T-cell (primary cell): Measurements from ENCODE around the gene PCDHGA3. TPM values are rescaled to one million over a fixed set of nuclear protein-coding genes. Genes with fewer than 3 reads are reported as not detected.

Experiments used
- ATAC-seq, 4 experiments: fragments of 200-7000 bp in 3 of 4; fragments of 150-1000 bp in 1 of 4; cut with Tn5 transposase; replicated peaks in 1 of 4; 1 replicate in 3 of 4; 2 replicates in 1 of 4; pipeline ENCODE4 v1.10.0; 2021; ENCODE audit warnings: moderate library complexity in 3 of 4, mild to moderate bottlenecking in 2 of 4, moderate number of reproducible peaks in 1 of 4
- CTCF ChIA-PET, 2 donors: fragments of 300-600 bp; sonication (Branson Sonifier 250); formaldehyde crosslinking; loops; one replicate each; lab custom pipeline; 2022; ENCODE audit warnings: antibody characterized with exemption in 2 of 2; lab: Charles Lee
- POLR2A ChIA-PET, 2 donors: fragments of 300-600 bp; sonication (Branson Sonifier 250); formaldehyde crosslinking; loops; one replicate each; lab custom pipeline; 2022; ENCODE audit warnings: antibody characterized with exemption in 2 of 2; lab: Charles Lee
- DNase-seq, 35 experiments: peaks; one replicate each; pipeline versions ENCODE4 v3.0.0 to v3.0.0-alpha.2; 2013 to 2023
- H3K27ac ChIP-seq: one replicate; pipeline ENCODE4 v1.5.1; 2013; ENCODE audit warnings: low read length
- H3K27me3 ChIP-seq, 2 experiments: replicated peaks in 1 of 2; 1 replicate in 1 of 2; 2 replicates in 1 of 2; pipeline versions ENCODE4 v1.6.1 to v1.7.0; 2013; ENCODE audit warnings: low read length in 1 of 2, mixed read lengths in 1 of 2; ENCODE audit not compliant: control insufficient read depth in 2 of 2, insufficient read depth in 2 of 2; ENCODE audit errors: extremely low read depth in 1 of 2
- H3K36me3 ChIP-seq, 2 donors: 1 replicate in 1 of 2; 2 replicates in 1 of 2; pipeline versions ENCODE4 v1.6.1 to v1.7.0; 2013; ENCODE audit warnings: low read length in 1 of 2; ENCODE audit not compliant: control insufficient read depth in 2 of 2, insufficient read depth in 1 of 2; ENCODE audit errors: extremely low read depth in 1 of 2
- H3K4me1 ChIP-seq, 2 experiments: 1 replicate in 1 of 2; 2 replicates in 1 of 2; pipeline versions ENCODE4 v1.6.1 to v1.7.0; 2013; ENCODE audit warnings: low read length in 2 of 2, mixed read lengths in 1 of 2; ENCODE audit not compliant: insufficient read depth in 2 of 2, control insufficient read depth in 1 of 2; ENCODE audit errors: extremely low read depth in 1 of 2
- H3K4me3 ChIP-seq, 2 donors: 1 replicate in 1 of 2; 2 replicates in 1 of 2; pipeline versions ENCODE4 v1.5.1 to v1.7.0; 2013; ENCODE audit warnings: mild to moderate bottlenecking in 2 of 2, low read length in 1 of 2, moderate library complexity in 1 of 2; ENCODE audit not compliant: control insufficient read depth in 1 of 2; ENCODE audit errors: extremely low read depth in 1 of 2
- H3K9me3 ChIP-seq: 2 replicates; pipeline ENCODE4 v1.7.0; 2013
- H3K27ac Mint-ChIP-seq, 2 donors: one replicate each; pipeline ENCODE4 v1.8.0; 2020 to 2021; ENCODE audit warnings: mild to moderate bottlenecking in 2 of 2, mixed read lengths in 2 of 2
- H3K27me3 Mint-ChIP-seq, 2 donors: one replicate each; pipeline ENCODE4 v1.8.0; 2021 to 2022; ENCODE audit warnings: mixed read lengths in 2 of 2
- H3K36me3 Mint-ChIP-seq: one replicate; pipeline ENCODE4 v1.8.0; 2021; ENCODE audit warnings: mixed read lengths
- H3K4me1 Mint-ChIP-seq, 3 donors: one replicate each; pipeline ENCODE4 v1.8.0; 2020 to 2022; ENCODE audit warnings: mixed read lengths in 3 of 3, mild to moderate bottlenecking in 1 of 3
- H3K4me3 Mint-ChIP-seq, 3 donors: one replicate each; pipeline ENCODE4 v1.8.0; 2020 to 2022; ENCODE audit warnings: mild to moderate bottlenecking in 3 of 3, mixed read lengths in 3 of 3, moderate library complexity in 3 of 3
- H3K9me3 Mint-ChIP-seq, 3 donors: one replicate each; pipeline ENCODE4 v1.8.0; 2020 to 2022; ENCODE audit warnings: mixed read lengths in 3 of 3
- whole genome bisulfite sequencing: methylation state at CpG from one replicate; pipeline ENCODE4 v1.1.5; 2013; ENCODE audit warnings: missing lambda C conversion rate; ENCODE audit not compliant: insufficient coverage; 5-methylcytosine and 5-hydroxymethylcytosine counted together
- total RNA-seq, 35 experiments: library from RNA in 6 of 35; stranded (reverse) in 6 of 35; fragments of 120-200 nt in 1 of 35; gene quantifications; one replicate each; pipeline versions ENCODE4 v1.2.1 to v1.2.4 and lab custom pipeline; 2013 to 2026

The PCDHGA3 gene
- total RNA-seq, 5 donors from 2014 or later (not counting 1 experiment from before 2014, with no cell fraction given): 0.09 to 0.20 TPM; not detected in 3

GRCh38 chr5:141319202-141319601 is 24.4 kb upstream of the PCDHGA3 start:
- H3K36me3 ChIP-seq: peaks cover 4 to 11% of the 10 kb centered on the region in 2 donors
- H3K27me3 ChIP-seq: no peaks in the 10 kb centered on the region
- ATAC-seq (no peak), DNase-seq (no peak)
- ChIA-PET POLR2A (interaction anchor here in 1 of 2 donors (1.3 kb wide), 1 partner anchor 193 kb away, joined by 4 read pairs; no protein-coding TSS in a partner anchor), CTCF (interaction anchor here (0.5 to 4.8 kb wide), 11 partner anchors 11 to 570 kb away, joined by 3 to 53 read pairs (median 9); partner anchors contain the start of gene PCDHGA1 (in 1 of the 2))
- peaks cover 58% of the 10 kb centered on the region for H3K36me3 Mint-ChIP-seq
- H3K9me3 Mint-ChIP-seq: peaks cover 29 to 49% (median 45%) of the 10 kb centered on the region in 3 donors
- peaks cover 0 to 2% of the 10 kb centered on the region in 2 donors for H3K27me3 Mint-ChIP-seq
- WGBS: 100% methylated on average over 2 of the region's 6 CpGs
- H3K4me3 Mint-ChIP-seq: peak overlapping the region; percentile 52 to 99 (median 97)
- H3K9me3 ChIP-seq: peaks cover 29% of the 10 kb centered on the region
- H3K4me1 ChIP-seq: peaks cover 2 to 19% of the 10 kb centered on the region in 2 experiments
- no peak overlapping the region for H3K27ac Mint-ChIP-seq
- peaks cover 31 to 37% (median 35%) of the 10 kb centered on the region in 3 donors for H3K4me1 Mint-ChIP-seq
- no peak overlapping the region for H3K27ac ChIP-seq
- H3K4me3 ChIP-seq: peak overlapping the region in 1 of 2 donors; percentile 98

DNA sequence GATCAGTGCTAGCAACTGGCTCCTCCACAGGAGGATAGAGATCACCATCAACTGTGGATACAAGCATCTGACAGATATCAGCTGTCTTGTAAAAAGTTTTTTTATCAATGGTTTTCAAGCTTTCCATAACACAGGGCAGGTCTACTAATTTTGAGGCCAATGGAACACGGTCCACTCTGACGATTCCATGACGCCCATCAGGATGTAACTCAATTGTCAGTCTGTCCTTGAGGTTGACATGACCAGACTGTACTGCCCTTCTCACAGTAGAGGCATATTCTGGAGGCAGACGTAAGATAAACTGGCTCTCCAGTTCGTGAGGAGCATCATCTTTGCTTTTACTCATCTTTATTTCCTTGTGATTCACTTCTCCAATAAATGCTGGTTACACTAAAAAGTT is 23.9 kb upstream of the PCDHGA3 start:
- H3K27ac ChIP-seq: peak overlapping the region; percentile 98
- peak overlapping the region; percentile 97 to 99 (median 99) for H3K4me3 Mint-ChIP-seq
- ChIA-PET POLR2A (interaction anchor here (0.6 to 2.0 kb wide), 8 partner anchors 10 to 1017 kb away, joined by 3 to 12 read pairs (median 4); partner anchors contain the start of gene PCDHGA1 (in 1 of the 2)), CTCF (interaction anchor here (0.5 to 4.8 kb wide), 29 partner anchors 10 to 604 kb away, joined by 3 to 53 read pairs (median 4); partner anchors contain the start of genes DELE1 (in 1 of the 2), HDAC3 (in 1 of the 2), PCDHB14 (in 1 of the 2) and PCDHGA1 (in 1 of the 2))
- H3K4me1 Mint-ChIP-seq: peaks cover 31 to 36% (median 35%) of the 10 kb centered on the region in 3 donors
- H3K9me3 ChIP-seq: peaks cover 31% of the 10 kb centered on the region
- H3K9me3 Mint-ChIP-seq: peaks cover 26 to 46% (median 43%) of the 10 kb centered on the region in 3 donors
- no peak overlapping the region for H3K27ac Mint-ChIP-seq
- WGBS: 97% methylated on average over 3 of the region's 5 CpGs
- H3K27me3 Mint-ChIP-seq: peaks cover 1 to 2% of the 10 kb centered on the region in 2 donors
- H3K4me3 ChIP-seq: peak overlapping the region; percentile 90 to 98
- ATAC-seq: no peak
- H3K36me3 Mint-ChIP-seq: peaks cover 56% of the 10 kb centered on the region
- peaks cover 2 to 19% of the 10 kb centered on the region in 2 experiments for H3K4me1 ChIP-seq
- no peak for DNase-seq
- no peaks in the 10 kb centered on the region for H3K27me3 ChIP-seq
- H3K36me3 ChIP-seq: peaks cover 4 to 11% of the 10 kb centered on the region in 2 donors

- 3% methylated on average over 54 of the region's 67 CpGs for WGBS
- peak within 1 kb of the TSS; percentile 90 to 98 for H3K4me3 ChIP-seq
- ChIA-PET POLR2A (interaction anchor here (0.5 to 2.0 kb wide), 11 partner anchors 10 to 1018 kb away, joined by 3 to 12 read pairs (median 4); partner anchors contain the start of gene PCDHGA1 (in 1 of the 2)), CTCF (interaction anchor here (0.5 to 4.8 kb wide), 38 partner anchors 9 to 1961 kb away, joined by 3 to 53 read pairs (median 4); partner anchors contain the start of genes DELE1 (in 1 of the 2), HDAC3 (in 1 of the 2), PCDHB14 (in 1 of the 2) and PCDHGA1 (in 1 of the 2))
- peak within 1 kb of the TSS; percentile 98 for H3K27ac ChIP-seq
- H3K4me1 ChIP-seq: peaks cover 2 to 19% of the 10 kb centered on the region in 2 experiments
- Mint-ChIP-seq H3K4me1 (peaks cover 30 to 35% (median 33%) of the 10 kb centered on the region in 3 donors), H3K36me3 (peaks cover 48% of the 10 kb centered on the region), H3K9me3 (peaks cover 18 to 42% (median 35%) of the 10 kb centered on the region in 3 donors), H3K4me3 (peak within 1 kb of the TSS; percentile 97 to 99 (median 99)), H3K27ac (peak within 1 kb of the TSS; percentile 97 to 98), H3K27me3 (peaks cover 2 to 3% of the 10 kb centered on the region in 2 donors)
- peaks cover 28% of the 10 kb centered on the region for H3K9me3 ChIP-seq
- peak; percentile 92 to 93 (median 92) for ATAC-seq
- peaks cover 4 to 11% of the 10 kb centered on the region in 2 donors for H3K36me3 ChIP-seq
- DNase-seq: peak; percentile 82 to 96 (median 89)
- no peaks in the 10 kb centered on the region for H3K27me3 ChIP-seq
Measured at GRCh38 chr5:141320225-141321169, 23.1 kb upstream of the PCDHGA3 start, which contains the start of gene TAF7. Gene TAF7, minus strand, starts transcription at chr5:141320784. Its CDS starts 740 bp downstream, at chr5:141320044.

GRCh38 chr5:141322261-141322660 is 21.4 kb upstream of the PCDHGA3 start:
- Mint-ChIP-seq H3K27ac (no peak overlapping the region), H3K27me3 (peaks cover 12 to 14% of the 10 kb centered on the region in 2 donors), H3K4me3 (peak overlapping the region in 1 of 3 donors; percentile 97), H3K36me3 (peaks cover 45% of the 10 kb centered on the region), H3K9me3 (peaks cover 15 to 41% (median 35%) of the 10 kb centered on the region in 3 donors), H3K4me1 (peaks cover 34 to 42% (median 42%) of the 10 kb centered on the region in 3 donors)
- Histone ChIP-seq H3K4me3 (no peak overlapping the region), H3K27ac (no peak overlapping the region), H3K9me3 (peaks cover 26% of the 10 kb centered on the region), H3K36me3 (peaks cover 4 to 11% of the 10 kb centered on the region in 2 donors), H3K4me1 (peaks cover 2 to 22% of the 10 kb centered on the region in 2 experiments), H3K27me3 (peaks cover 0 to 9% of the 10 kb centered on the region in 2 experiments)
- no CpG with 5 or more reads among the region's 3 CpGs for WGBS
- ATAC-seq: no peak
- DNase-seq: no peak
- POLR2A ChIA-PET: interaction anchor here in 1 of 2 donors (0.6 kb wide), 1 partner anchor 220 kb away, joined by 3 read pairs; no protein-coding TSS in a partner anchor
- CTCF ChIA-PET: interaction anchor here in 1 of 2 donors (0.6 to 4.8 kb wide), 3 partner anchors 196 to 246 kb away, joined by 3 to 53 read pairs (median 14); no protein-coding TSS in a partner anchor

- peak overlapping the region; percentile 92 to 93 for H3K27ac Mint-ChIP-seq
- 14% methylated on average over 19 of the region's 27 CpGs for WGBS
- Histone ChIP-seq H3K27me3 (peaks cover 6 to 29% of the 10 kb centered on the region in 2 experiments), H3K4me1 (peaks cover 0 to 8% of the 10 kb centered on the region in 2 experiments), H3K36me3 (no peaks in the 10 kb centered on the region), H3K4me3 (peak overlapping the region; percentile 45 to 50), H3K9me3 (peaks cover 8% of the 10 kb centered on the region), H3K27ac (peak overlapping the region; percentile 3)
- POLR2A ChIA-PET: no interaction called here
- DNase-seq (peak; percentile 34 to 78 (median 62)), ATAC-seq (peak; percentile 92 to 95 (median 94))
- H3K4me3 Mint-ChIP-seq: peak overlapping the region; percentile 84 to 91 (median 86)
- H3K36me3 Mint-ChIP-seq: peaks cover 18% of the 10 kb centered on the region
- H3K9me3 Mint-ChIP-seq: peaks cover 5 to 36% (median 24%) of the 10 kb centered on the region in 3 donors
- peaks cover 33 to 48% of the 10 kb centered on the region in 2 donors for H3K27me3 Mint-ChIP-seq
- H3K4me1 Mint-ChIP-seq: peaks cover 11 to 13% (median 13%) of the 10 kb centered on the region in 3 donors
- CTCF ChIA-PET: interaction anchor here (0.6 to 2.7 kb wide), 8 partner anchors 9 to 551 kb away, joined by 3 to 11 read pairs (median 4); no protein-coding TSS in a partner anchor
Measured at GRCh38 chr5:141326088-141326854, 17.4 kb upstream of the PCDHGA3 start.
